GM12878 (cell line): ENCODE measurements around the gene CS. TPM values are rescaled to one million over a fixed set of nuclear protein-coding genes. Genes with fewer than 3 reads are reported as not detected.

ENCODE experiments used
- ATAC-seq: fragments of 200-7000 bp; cut with Tn5 transposase; 3 replicates; pipeline ENCODE4 v1.9.1; 2020; ENCODE audit warnings: mild to moderate bottlenecking, moderate library complexity
- BruUV-seq: library from RNA; stranded (reverse); fragments of 400-500 nt; replicated peaks from 2 replicates; lab custom pipeline; 2021; lab: Mats Ljungman, UMichigan
- CTCF ChIA-PET: fragments of 300-600 bp; sonication (Branson Sonifier 250); formaldehyde crosslinking; extraction: SDS; loops from one replicate; lab custom pipeline; 2021; ENCODE audit warnings: inconsistent platforms; lab: Yijun Ruan, JAX
- POLR2A ChIA-PET: fragments of 350-600 bp; formaldehyde crosslinking; extraction: SDS; loops from one replicate; lab custom pipeline; 2021; ENCODE audit warnings: inconsistent platforms; lab: Charles Lee
- RAD21 ChIA-PET: fragments of 300-600 bp; sonication (Branson Sonifier 250); formaldehyde crosslinking; loops from one replicate; lab custom pipeline; 2023; ENCODE audit warnings: antibody characterized with exemption; ENCODE audit not compliant: unreplicated experiment; lab: Charles Lee
- SMC1A ChIA-PET: fragments of 300-600 bp; sonication (Branson Sonifier 250); formaldehyde crosslinking; loops from one replicate; lab custom pipeline; 2023; ENCODE audit not compliant: unreplicated experiment, uncharacterized antibody; lab: Charles Lee
- DNase-seq: peaks from one replicate; pipeline ENCODE4 v3.0.0-alpha.2; 2011; ENCODE audit warnings: low read depth, low spot score
- FAIRE-seq: peaks from 3 replicates; lab custom pipeline; 2011; peaks lifted over from hg19 to GRCh38; lab: Jason Lieb, UNC
- H2AFZ ChIP-seq: 2 replicates; pipeline ENCODE4 v1.6.0; 2011; ENCODE audit warnings: low read depth, low read length, control low read depth; ENCODE audit not compliant: control insufficient read depth
- H3K27ac ChIP-seq: 2 replicates; pipeline ENCODE4 v1.5.1; 2011; ENCODE audit warnings: control low read depth; ENCODE audit not compliant: control insufficient read depth, insufficient read depth
- H3K27me3 ChIP-seq, 2 experiments: replicated peaks in 1 of 2; 2 replicates each; pipeline versions ENCODE4 v1.6.0 to v1.6.1; 2011; ENCODE audit warnings: low read length in 1 of 2; ENCODE audit not compliant: control insufficient read depth in 2 of 2, insufficient read depth in 2 of 2
- H3K36me3 ChIP-seq, 2 experiments: 2 replicates each; pipeline ENCODE4 v1.5.1; 2011; ENCODE audit warnings: low read length in 1 of 2; ENCODE audit not compliant: control insufficient read depth in 2 of 2, insufficient read depth in 2 of 2
- H3K4me1 ChIP-seq: 2 replicates; pipeline ENCODE4 v1.6.1; 2011; ENCODE audit warnings: mild to moderate bottlenecking, low read length, moderate library complexity, mixed read lengths; ENCODE audit not compliant: control insufficient read depth, insufficient read depth
- H3K4me2 ChIP-seq: 2 replicates; pipeline ENCODE4 v1.6.0; 2011; ENCODE audit warnings: control low read depth; ENCODE audit not compliant: control insufficient read depth, insufficient read depth
- H3K4me3 ChIP-seq: fragments of 200-600 bp; sonication (generic); 2 replicates; pipeline ENCODE4 v1.5.1; 2016
- H3K79me2 ChIP-seq: 2 replicates; pipeline ENCODE4 v1.6.0; 2011; ENCODE audit warnings: low read length; ENCODE audit not compliant: control insufficient read depth, insufficient read depth
- H3K9ac ChIP-seq: 2 replicates; pipeline ENCODE4 v1.8.0; 2011; ENCODE audit warnings: low read length, control low read depth, mixed read lengths; ENCODE audit not compliant: control insufficient read depth, insufficient read depth
- H3K9me3 ChIP-seq: replicated peaks from 3 replicates; pipeline ENCODE4 v1.5.1; 2011; ENCODE audit warnings: mild to moderate bottlenecking, low read length; ENCODE audit not compliant: control insufficient read depth, insufficient read depth
- H4K20me1 ChIP-seq: 2 replicates; pipeline ENCODE4 v1.6.0; 2011; ENCODE audit not compliant: control insufficient read depth, insufficient read depth
- ZBTB33 ChIP-seq: fragments of 450-650 bp; IDR thresholded peaks from 2 replicates; pipeline ENCODE4 v1.6.1; 2017; ENCODE audit warnings: mild to moderate bottlenecking
- WGBS: methylation state at CpG from one replicate; pipeline ENCODE4 v1.1.6; 2016; ENCODE audit warnings: low lambda C conversion rate; ENCODE audit not compliant: insufficient replicate concordance, insufficient coverage; ENCODE audit errors: missing lambda C conversion rate; 5-methylcytosine and 5-hydroxymethylcytosine counted together
- in situ Hi-C: fragments of 300-500 bp; cut with MboI; formaldehyde crosslinking; loops from 9 replicates; pipeline ENCODE4 v1.14.3; 2018; ENCODE audit warnings: mixed read lengths
- intact Hi-C: fragments of 100-400 bp; cut with micrococcal nuclease; formaldehyde crosslinking; loops from one replicate; pipeline ENCODE4 v1.14.2; 2022; ENCODE audit not compliant: unreplicated experiment
- polyA plus RNA-seq, 11 experiments: library from polyadenylated mRNA; depleted of rRNA in 4 of 11; unstranded in 6 of 11; stranded (reverse) in 5 of 11; fragments of >200 nt; fragmentation: Nextera tagmentation in 4 of 11; fragmentation: Illumina TruSeq in 1 of 11; extraction: Ambion mirVana in 4 of 11; extraction: Trizol in 1 of 11; gene quantifications; 1 replicate in 1 of 11; 2 replicates in 10 of 11; pipeline versions ENCODE4 v1.2.1 to v1.2.3, GENCODE V29; 2011 to 2016; ENCODE audit warnings: inconsistent platforms in 2 of 11, missing spikeins in 2 of 11, low read depth in 1 of 11
- total RNA-seq, 4 experiments: library from RNA; depleted of rRNA in 3 of 4; stranded (reverse); fragments of >200 nt in 3 of 4; fragmentation: Illumina TruSeq in 1 of 4; extraction: Trizol in 1 of 4; gene quantifications; 2 replicates each; pipeline versions ENCODE4 v1.2.1 to v1.2.3, GENCODE V29; 2013 to 2021

CS gene
- total and polyA plus RNA-seq, 10 of the 15 experiments (the other 5 are each of a cell fraction or from before 2014, with no cell fraction given) = 64.9 to 276 (median 139) TPM

- peak overlapping the region; percentile 87 for H3K4me2 ChIP-seq
- H3K79me2 ChIP-seq = peaks cover 11% of the 10 kb centered on the region
- FAIRE-seq (no peak), ATAC-seq (peak; percentile 9; the same call in 2 of the 3 replicates), DNase-seq (no peak)
- H3K4me3 ChIP-seq = peak overlapping the region; percentile 95
- no TSS peak for BruUV-seq
- WGBS = 4% methylated on average over 9 of the region's 9 CpGs
- POLR2A ChIA-PET = interaction anchor here (0.8 to 1.7 kb wide), 3 partner anchors 37 to 141 kb away, joined by 3 to 8 read pairs (median 4); partner anchors contain the start of genes RNF41 and ZC3H10
- H3K27me3 ChIP-seq = no peaks in the 10 kb centered on the region
- in situ Hi-C loops (no loop called here), intact Hi-C loops (loop anchor here (2.0 kb wide), 2 partner anchors 132 to 140 kb away; partner anchors contain the start of gene ZC3H10)
- H3K9me3 ChIP-seq = no peaks in the 10 kb centered on the region
- peaks cover 1 to 8% of the 10 kb centered on the region in 2 experiments for H3K36me3 ChIP-seq
- peak overlapping the region; percentile 73; the same call in 1 of the 2 replicates for H3K27ac ChIP-seq
- peaks cover 7% of the 10 kb centered on the region for H3K4me1 ChIP-seq
- SMC1A ChIA-PET = interaction anchor here (0.7 to 1.4 kb wide), 4 partner anchors 15 to 205 kb away, joined by 3 to 5 read pairs (median 4); partner anchors contain the start of gene RNF41
- CTCF ChIA-PET = interaction anchor here (0.7 to 3.5 kb wide), 14 partner anchors 7 to 320 kb away, joined by 3 to 25 read pairs (median 4); partner anchors contain the start of genes CNPY2, COQ10A, IL23A and RNF41
- RAD21 ChIA-PET = interaction anchor here (0.6 to 2.8 kb wide), 5 partner anchors 37 to 290 kb away, joined by 3 to 12 read pairs (median 8); partner anchors contain the start of genes CS and RNF41
- peak overlapping the region; percentile 99 for H2AFZ ChIP-seq
- no peak for TF ChIP-seq ZBTB33
- no peaks in the 10 kb centered on the region for H4K20me1 ChIP-seq
- H3K9ac ChIP-seq = peak overlapping the region; percentile 80
Observed at GRCh38 chr12:56258820-56259183, 41.3 kb downstream of the CS start.
